ENCODE results near the gene PHACTR4. TPM values are rescaled to one million over a fixed set of nuclear protein-coding genes. Genes with fewer than 3 reads are reported as not detected.

The PHACTR4 gene
- total and polyA plus RNA-seq, 2 experiments from 2014 or later, result 21.5 to 22.1 TPM

GRCh38 chr1:28530456-28530855, 160.9 kb downstream of the PHACTR4 start:
- Histone ChIP-seq H3K27ac (no peak overlapping the region), H3K36me3 (replicated peaks; ENCODE audit: insufficient read depth, low read depth) (no peaks in the 10 kb centered on the region), H3K9me3 (ENCODE audit: low read depth) (no peaks in the 10 kb centered on the region), H3K4me2 (no peak overlapping the region), H3K79me2 (peaks cover 24% of the 10 kb centered on the region), H3K4me3 (no peak overlapping the region), H3K27me3 (no peaks in the 10 kb centered on the region), H4K20me1 (ENCODE audit: insufficient read depth, poor library complexity, severe bottlenecking) (no peaks in the 10 kb centered on the region), H2AFZ (no peak overlapping the region), H3K9me2 (replicated peaks; ENCODE audit: insufficient read depth) (no peaks in the 10 kb centered on the region), H3K4me1 (ENCODE audit: insufficient read depth) (peaks cover under 1% of the 10 kb centered on the region)
- 95% methylated on average over 25 of the region's 31 CpGs for WGBS (ENCODE audit: low lambda C conversion rate, missing lambda C conversion rate)
- no peak for TF ChIP-seq CTCF (IDR thresholded peaks at IDR 0.05; ENCODE audit: poor library complexity)
- no peak for TF ChIP-seq EZH2 (IDR thresholded peaks at IDR 0.05; ENCODE audit: borderline replicate concordance)
- TF ChIP-seq EZH2phosphoT487 (IDR thresholded peaks at IDR 0.05; ENCODE audit: low read depth, severe bottlenecking, unreplicated experiment), result no peak
- no peak for DNase-seq (ENCODE audit: low spot score)

GRCh38 chr1:28534671-28535070, 165.1 kb downstream of the PHACTR4 start:
- Histone ChIP-seq H3K27ac (no peak overlapping the region), H3K36me3 (replicated peaks; ENCODE audit: insufficient read depth, low read depth) (no peaks in the 10 kb centered on the region), H3K9me3 (ENCODE audit: low read depth) (no peaks in the 10 kb centered on the region), H3K27me3 (no peaks in the 10 kb centered on the region), H3K9me2 (replicated peaks; ENCODE audit: insufficient read depth) (no peaks in the 10 kb centered on the region), H3K4me2 (no peak overlapping the region), H3K4me3 (no peak overlapping the region), H3K4me1 (ENCODE audit: insufficient read depth) (no peaks in the 10 kb centered on the region), H3K79me2 (no peaks in the 10 kb centered on the region), H2AFZ (no peak overlapping the region), H4K20me1 (ENCODE audit: insufficient read depth, poor library complexity, severe bottlenecking) (no peaks in the 10 kb centered on the region)
- TF ChIP-seq EZH2phosphoT487 (IDR thresholded peaks at IDR 0.05; ENCODE audit: low read depth, severe bottlenecking, unreplicated experiment) (no peak), EZH2 (IDR thresholded peaks at IDR 0.05; ENCODE audit: borderline replicate concordance) (no peak), CTCF (IDR thresholded peaks at IDR 0.05; ENCODE audit: poor library complexity) (no peak)
- DNase-seq (ENCODE audit: low spot score), result no peak
- WGBS (ENCODE audit: low lambda C conversion rate, missing lambda C conversion rate), result over 99% methylated on average over 6 of the region's 6 CpGs

- no peak overlapping the region for H3K4me3 ChIP-seq
- H3K79me2 ChIP-seq, result no peaks in the 10 kb centered on the region
- DNase-seq (ENCODE audit: low spot score), result no peak
- WGBS (ENCODE audit: low lambda C conversion rate, missing lambda C conversion rate), result 98% methylated on average over 6 of the region's 6 CpGs
- no peaks in the 10 kb centered on the region for H3K9me3 ChIP-seq (ENCODE audit: low read depth)
- H2AFZ ChIP-seq, result no peak overlapping the region
- no peaks in the 10 kb centered on the region for H3K36me3 ChIP-seq (replicated peaks; ENCODE audit: insufficient read depth, low read depth)
- no peaks in the 10 kb centered on the region for H3K27me3 ChIP-seq
- no peaks in the 10 kb centered on the region for H4K20me1 ChIP-seq (ENCODE audit: insufficient read depth, poor library complexity, severe bottlenecking)
- H3K4me2 ChIP-seq, result no peak overlapping the region
- TF ChIP-seq EZH2phosphoT487 (IDR thresholded peaks at IDR 0.05; ENCODE audit: low read depth, severe bottlenecking, unreplicated experiment) (no peak), EZH2 (IDR thresholded peaks at IDR 0.05; ENCODE audit: borderline replicate concordance) (no peak), CTCF (IDR thresholded peaks at IDR 0.05; ENCODE audit: poor library complexity) (no peak)
- H3K27ac ChIP-seq, result no peak overlapping the region
- H3K4me1 ChIP-seq (ENCODE audit: insufficient read depth), result no peaks in the 10 kb centered on the region
- no peaks in the 10 kb centered on the region for H3K9me2 ChIP-seq (replicated peaks; ENCODE audit: insufficient read depth)
Measured at GRCh38 chr1:28535180-28535579, 165.6 kb downstream of the PHACTR4 start.
